Measurements from ENCODE around the gene NTN4.

GRCh38 chr12:95739561-95740313 is 50.8 kb downstream of the NTN4 start:
- no peak for TF ChIP-seq POLR2A (IDR thresholded peaks at IDR 0.05; ENCODE audit: low read length)
- no peak for TF ChIP-seq GATA1 (IDR thresholded peaks at IDR 0.05; ENCODE audit: low read depth, low read length)

All from erythroblast (primary cell).